Hepatocyte (in vitro differentiated cells): ENCODE data around the gene FERMT2. TPM values are rescaled to one million over a fixed set of nuclear protein-coding genes. Genes with fewer than 3 reads are reported as not detected.

ENCODE experiments used
- DNase-seq: peaks from one replicate; pipeline ENCODE4 v3.0.0-alpha.2; 2016; ENCODE audit warnings: low spot score
- H2AFZ ChIP-seq: fragments of 200-600 bp; sonication (generic); 2 replicates; pipeline ENCODE4 v1.6.0; 2016; ENCODE audit warnings: antibody characterized with exemption, mild to moderate bottlenecking
- H3K27ac ChIP-seq: fragments of 200-600 bp; sonication (generic); 2 replicates; pipeline ENCODE4 v1.5.1; 2016; ENCODE audit warnings: mild to moderate bottlenecking
- H3K27me3 ChIP-seq: fragments of 200-600 bp; sonication (generic); 2 replicates; pipeline ENCODE4 v1.6.1; 2016
- H3K36me3 ChIP-seq: fragments of 200-600 bp; sonication (generic); replicated peaks from 2 replicates; pipeline ENCODE4 v1.5.1; 2016; ENCODE audit warnings: low read depth; ENCODE audit not compliant: insufficient read depth
- H3K4me1 ChIP-seq: fragments of 200-600 bp; sonication (generic); 2 replicates; pipeline ENCODE4 v1.5.1; 2016; ENCODE audit warnings: mild to moderate bottlenecking, moderate library complexity; ENCODE audit not compliant: insufficient read depth
- H3K4me2 ChIP-seq: fragments of 200-600 bp; sonication (generic); 2 replicates; pipeline ENCODE4 v1.6.0; 2016
- H3K4me3 ChIP-seq: fragments of 200-600 bp; sonication (generic); 2 replicates; pipeline ENCODE4 v1.5.1; 2016; ENCODE audit warnings: mild to moderate bottlenecking
- H3K79me2 ChIP-seq: fragments of 200-600 bp; sonication (generic); 2 replicates; pipeline ENCODE4 v1.6.0; 2017; ENCODE audit warnings: mild to moderate bottlenecking
- H3K9me2 ChIP-seq: fragments of 200-600 bp; sonication (generic); replicated peaks from 2 replicates; pipeline ENCODE4 v1.6.0; 2017; ENCODE audit warnings: mild to moderate bottlenecking; ENCODE audit not compliant: insufficient read depth
- H3K9me3 ChIP-seq: fragments of 200-600 bp; sonication (generic); 2 replicates; pipeline ENCODE4 v1.5.1; 2016; ENCODE audit warnings: low read depth, mild to moderate bottlenecking
- H4K20me1 ChIP-seq: fragments of 200-600 bp; sonication (generic); 2 replicates; pipeline ENCODE4 v1.6.0; 2016; ENCODE audit warnings: mild to moderate bottlenecking; ENCODE audit not compliant: insufficient read depth, poor library complexity, severe bottlenecking
- CTCF ChIP-seq: fragments of 200-600 bp; sonication (generic); IDR thresholded peaks from 2 replicates; pipeline ENCODE4 v1.5.1; 2016; ENCODE audit warnings: antibody characterized with exemption, mild to moderate bottlenecking; ENCODE audit not compliant: poor library complexity
- EZH2 ChIP-seq: fragments of 200-600 bp; sonication (generic); IDR thresholded peaks from 2 replicates; pipeline ENCODE4 v1.6.1; 2016; ENCODE audit warnings: antibody characterized with exemption, mild to moderate bottlenecking, borderline replicate concordance
- EZH2phosphoT487 ChIP-seq: fragments of 200-600 bp; sonication (generic); IDR thresholded peaks from one replicate; pipeline ENCODE4 v1.6.1; 2018; ENCODE audit warnings: antibody characterized with exemption, mild to moderate bottlenecking, low read depth, moderate library complexity; ENCODE audit not compliant: unreplicated experiment, severe bottlenecking
- WGBS: methylation state at CpG from one replicate; pipeline ENCODE4 v1.1.6; 2016; ENCODE audit warnings: low lambda C conversion rate; ENCODE audit errors: missing lambda C conversion rate; 5-methylcytosine and 5-hydroxymethylcytosine counted together
- polyA plus RNA-seq: library from polyadenylated mRNA; unstranded; fragments of >200 nt; fragmentation: Nextera tagmentation; extraction: Ambion mirVana; gene quantifications from 2 replicates; pipeline ENCODE4 v1.2.1, GENCODE V29; 2016
- total RNA-seq: library from RNA; depleted of rRNA; stranded (reverse); fragments of >200 nt; gene quantifications from 2 replicates; pipeline ENCODE4 v1.2.3, GENCODE V29; 2014

FERMT2 gene
- total and polyA plus RNA-seq, 2 experiments from 2014 or later: 38.6 to 95.4 TPM

DNA sequence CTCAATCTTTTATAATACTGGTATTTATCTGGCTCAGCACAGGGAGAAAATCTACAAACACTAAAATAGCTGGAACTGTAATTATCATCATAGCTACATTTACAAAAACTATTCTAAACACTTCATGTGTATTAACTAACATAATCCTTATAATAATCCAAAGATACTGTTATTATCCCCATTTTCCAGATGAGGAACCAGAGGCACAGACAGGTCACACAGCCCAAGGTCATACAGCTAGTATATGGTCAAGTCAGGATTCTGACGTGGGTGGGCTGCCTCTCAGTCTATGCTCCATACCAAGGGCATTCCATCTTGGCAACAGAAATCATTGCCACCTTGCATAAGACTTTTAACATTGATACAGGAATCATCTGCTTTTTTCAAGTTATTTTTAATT, 11.4 kb downstream of the FERMT2 start:
- Histone ChIP-seq H3K9me2 (no peaks in the 10 kb centered on the region), H3K79me2 (peaks cover 94% of the 10 kb centered on the region), H3K9me3 (no peaks in the 10 kb centered on the region), H2AFZ (no peak overlapping the region), H3K36me3 (no peaks in the 10 kb centered on the region), H3K4me1 (peaks cover 5% of the 10 kb centered on the region), H4K20me1 (peaks cover 50% of the 10 kb centered on the region), H3K27ac (no peak overlapping the region), H3K27me3 (no peaks in the 10 kb centered on the region), H3K4me2 (no peak overlapping the region), H3K4me3 (no peak overlapping the region)
- TF ChIP-seq CTCF: no peak
- 91% methylated on average over 1 of the region's 1 CpG for WGBS
- DNase-seq: no peak

- no peaks in the 10 kb centered on the region for H3K27me3 ChIP-seq
- WGBS: 66% methylated on average over 3 of the region's 3 CpGs
These were observed 13.0 kb downstream of the FERMT2 start for GRCh38 chr14:52937869-52938268.

GRCh38 chr14:52937306-52937705, 13.5 kb downstream of the FERMT2 start:
- H3K27me3 ChIP-seq: no peaks in the 10 kb centered on the region
- WGBS: 90% methylated on average over 4 of the region's 4 CpGs
- H3K9me2 ChIP-seq: no peaks in the 10 kb centered on the region
- H3K27ac ChIP-seq: no peak overlapping the region
- H3K9me3 ChIP-seq: no peaks in the 10 kb centered on the region
- TF ChIP-seq EZH2 (no peak), CTCF (no peak), EZH2phosphoT487 (no peak)
- H3K4me1 ChIP-seq: no peaks in the 10 kb centered on the region
- no peak overlapping the region for H2AFZ ChIP-seq
- no peak overlapping the region for H3K4me2 ChIP-seq
- H3K4me3 ChIP-seq: no peak overlapping the region
- no peak for DNase-seq
- H4K20me1 ChIP-seq: peaks cover 42% of the 10 kb centered on the region
- H3K36me3 ChIP-seq: no peaks in the 10 kb centered on the region
- H3K79me2 ChIP-seq: peaks cover 92% of the 10 kb centered on the region

More at GRCh38 chr14:52937869-52938268, 13.0 kb downstream of the FERMT2 start:
- Histone ChIP-seq H3K9me3 (no peaks in the 10 kb centered on the region), H4K20me1 (peaks cover 37% of the 10 kb centered on the region), H3K4me3 (no peak overlapping the region), H3K9me2 (no peaks in the 10 kb centered on the region), H3K36me3 (no peaks in the 10 kb centered on the region), H3K4me1 (no peaks in the 10 kb centered on the region), H3K79me2 (peaks cover 92% of the 10 kb centered on the region), H2AFZ (no peak overlapping the region), H3K27ac (no peak overlapping the region), H3K4me2 (no peak overlapping the region)
- no peak for DNase-seq
- TF ChIP-seq CTCF (no peak), EZH2 (no peak), EZH2phosphoT487 (no peak)

DNA sequence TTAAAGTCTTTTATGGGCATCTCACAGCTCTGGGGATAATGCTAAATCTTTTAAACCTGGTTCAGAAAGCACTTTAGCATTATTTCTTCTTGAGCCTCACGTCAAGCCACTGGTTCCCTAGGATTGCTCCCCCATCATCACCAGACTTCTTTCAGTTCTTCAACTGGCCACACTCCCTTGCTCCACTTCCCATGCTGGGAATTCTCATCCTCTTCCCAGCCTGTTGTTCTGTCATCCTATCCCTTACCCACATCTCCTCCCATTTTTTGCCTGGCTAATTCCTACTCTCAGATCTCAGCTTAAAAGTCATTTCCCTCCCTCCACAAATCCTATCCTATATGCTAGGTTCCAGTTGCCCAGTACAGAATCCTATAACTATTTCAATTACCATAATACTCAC, 14.4 kb downstream of the FERMT2 start:
- no peak overlapping the region for H3K4me3 ChIP-seq
- H3K27ac ChIP-seq: no peak overlapping the region
- DNase-seq: no peak
- H3K9me3 ChIP-seq: no peaks in the 10 kb centered on the region
- H3K4me2 ChIP-seq: no peak overlapping the region
- H4K20me1 ChIP-seq: peaks cover 43% of the 10 kb centered on the region
- peaks cover 92% of the 10 kb centered on the region for H3K79me2 ChIP-seq
- no peaks in the 10 kb centered on the region for H3K36me3 ChIP-seq
- no peaks in the 10 kb centered on the region for H3K9me2 ChIP-seq
- TF ChIP-seq EZH2phosphoT487 (no peak), CTCF (no peak), EZH2 (no peak)
- WGBS: 81% methylated on average over 1 of the region's 1 CpG
- H3K4me1 ChIP-seq: no peaks in the 10 kb centered on the region
- no peak overlapping the region for H2AFZ ChIP-seq
- no peaks in the 10 kb centered on the region for H3K27me3 ChIP-seq
